Gastroesophageal sphincter (tissue), 3 donors: ENCODE results near the gene PRLR.

Experiments used
- CTCF ChIP-seq, 4 experiments: fragments of 200-600 bp in 2 of 4; fragments of 450-650 bp in 2 of 4; sonication (generic) in 1 of 4; IDR thresholded peaks; one replicate each; pipeline ENCODE4 v1.5.1; 2017 to 2019; ENCODE audit warnings: antibody characterized with exemption in 4 of 4, mild to moderate bottlenecking in 2 of 4, moderate library complexity in 2 of 4
- POLR2A ChIP-seq, 2 donors: fragments of 450-650 bp; IDR thresholded peaks; one replicate each; pipeline ENCODE4 v1.6.1; 2017; ENCODE audit warnings: antibody characterized with exemption in 2 of 2, mild to moderate bottlenecking in 2 of 2, moderate library complexity in 1 of 2
- POLR2AphosphoS5 ChIP-seq: sonication (generic); formaldehyde crosslinking; IDR thresholded peaks from one replicate; pipeline ENCODE4 v1.6.1; 2017; ENCODE audit warnings: antibody characterized with exemption

GRCh38 chr5:35129921-35130485, 100.3 kb downstream of the PRLR start:
- TF ChIP-seq POLR2A (IDR thresholded peaks at IDR 0.05) (no peak), CTCF (IDR thresholded peaks at IDR 0.05) (no peak), POLR2AphosphoS5 (no peak)
